AG04449 (cell line): Measurements from ENCODE around the gene RLN3.
"Not testable (repeated sequence)": the region's sequence is repeated elsewhere in the genome, so short reads cannot be mapped to it uniquely, and the experiment has no call there.

Experiments used
- CTCF ChIA-PET: fragments of 350-600 bp; formaldehyde crosslinking; extraction: SDS; loops from one replicate; lab custom pipeline; 2021; ENCODE audit warnings: antibody characterized with exemption; lab: Yijun Ruan, JAX
- POLR2A ChIA-PET: fragments of 400-600, 350-600 bp; formaldehyde crosslinking; extraction: SDS; loops from one replicate; lab custom pipeline; 2020; ENCODE audit warnings: antibody characterized with exemption, inconsistent platforms; lab: Yijun Ruan, JAX
- DNase-seq: peaks from one replicate; pipeline ENCODE4 v3.0.0-alpha.2; 2010; ENCODE audit warnings: low read depth, low spot score
- H3K4me3 ChIP-seq: 2 replicates; pipeline ENCODE4 v1.5.1; 2011; ENCODE audit warnings: low read depth, mild to moderate bottlenecking, control low read depth, low read length
- CTCF ChIP-seq: IDR thresholded peaks from one replicate; pipeline ENCODE4 v1.5.1; 2011; ENCODE audit warnings: mild to moderate bottlenecking, moderate library complexity, low read length, control low read depth, inconsistent platforms; ENCODE audit not compliant: insufficient read depth; ENCODE audit errors: missing control alignments

Gene RLN3

GRCh38 chr19:14022469-14022868 is 5.5 kb upstream of the RLN3 start:
- DNase-seq, result no peak
- no peak for TF ChIP-seq CTCF

GRCh38 chr19:14023404-14024235 is 4.3 kb upstream of the RLN3 start:
- DNase-seq, result no peak
- peak; percentile 38 for TF ChIP-seq CTCF
- ChIA-PET CTCF (interaction anchor here (1.0 to 2.5 kb wide), 2 partner anchors 8 to 25 kb away, joined by 3 to 11 read pairs; partner anchors contain the start of gene IL27RA), POLR2A (no interaction called here)
- no peak overlapping the region for H3K4me3 ChIP-seq

More at GRCh38 chr19:14022469-14022868, 5.5 kb upstream of the RLN3 start:
- no peak overlapping the region for H3K4me3 ChIP-seq
- POLR2A ChIA-PET, result interaction anchor here (0.6 kb wide), 1 partner anchor 49 kb away, joined by 3 read pairs; no protein-coding TSS in a partner anchor
- CTCF ChIA-PET, result interaction anchor here (0.9 to 2.5 kb wide), 4 partner anchors 9 to 26 kb away, joined by 3 to 11 read pairs (median 4); partner anchors contain the start of gene IL27RA

GRCh38 chr19:14026652-14027192 is 1.2 kb upstream of the RLN3 start:
- POLR2A ChIA-PET, DNase-seq, H3K4me3 ChIP-seq: not testable (repeated sequence)
- CTCF ChIA-PET, result interaction anchor here (0.7 to 1.3 kb wide), 5 partner anchors 11 to 146 kb away, joined by 3 to 4 read pairs (median 3); no protein-coding TSS in a partner anchor

GRCh38 chr19:14028901-14029300 is 953 bp downstream of the RLN3 start:
- POLR2A ChIA-PET, result no interaction called here

GRCh38 chr19:14030997-14031718 is 3.2 kb downstream of the RLN3 start:
- ChIA-PET POLR2A (interaction anchor here (1.0 to 1.2 kb wide), 2 partner anchors 14 to 25 kb away, joined by 3 to 4 read pairs; no protein-coding TSS in a partner anchor), CTCF (interaction anchor here (0.7 to 4.4 kb wide), 21 partner anchors 9 to 152 kb away, joined by 3 to 30 read pairs (median 4); partner anchors contain the start of genes BRME1, CC2D1A, MISP3 and PODNL1)
- peak overlapping the region; percentile 73 for H3K4me3 ChIP-seq
- TF ChIP-seq CTCF, result no peak
- no peak for DNase-seq

More at GRCh38 chr19:14028901-14029300, 953 bp downstream of the RLN3 start:
- H3K4me3 ChIP-seq, result no peak overlapping the region
- no peak for TF ChIP-seq CTCF
- DNase-seq, result no peak
- CTCF ChIA-PET, result interaction anchor here (0.7 to 1.6 kb wide), 4 partner anchors 10 to 148 kb away, joined by 3 to 7 read pairs (median 4); no protein-coding TSS in a partner anchor
